IMR-90 (cell line): ENCODE measurements around the gene NRP2. TPM values are rescaled to one million over a fixed set of nuclear protein-coding genes. Genes with fewer than 3 reads are reported as not detected.

Source experiments
- ATAC-seq: fragments of 200-7000 bp; cut with Tn5 transposase; 2 replicates; pipeline ENCODE4 v1.9.1; 2020; ENCODE audit warnings: low read depth, mild to moderate bottlenecking, moderate library complexity
- BruUV-seq: library from RNA; stranded (reverse); fragments of 400-500 nt; replicated peaks from 2 replicates; lab custom pipeline; 2021; lab: Mats Ljungman, UMichigan
- CTCF ChIA-PET: fragments of 300-600 bp; formaldehyde crosslinking; extraction: SDS; loops from one replicate; lab custom pipeline; 2021; ENCODE audit warnings: antibody characterized with exemption; lab: Yijun Ruan, JAX
- POLR2A ChIA-PET: fragments of 300-600 bp; sonication (Branson Sonifier 250); formaldehyde crosslinking; loops from one replicate; lab custom pipeline; 2022; ENCODE audit warnings: antibody characterized with exemption; ENCODE audit not compliant: unreplicated experiment; lab: Charles Lee
- DNase-seq: peaks from one replicate; pipeline ENCODE4 v3.0.0; 2013
- H2AFZ ChIP-seq: replicated peaks from 2 replicates; pipeline ENCODE3; 2013; ENCODE audit warnings: low read length, mild to moderate bottlenecking; ENCODE audit not compliant: poor library complexity
- H2AK5ac ChIP-seq: 2 replicates; pipeline ENCODE4 v1.6.1; 2013; ENCODE audit warnings: low read depth, low read length, inconsistent platforms
- H2AK9ac ChIP-seq: replicated peaks from 2 replicates; pipeline ENCODE3; 2013; ENCODE audit warnings: mild to moderate bottlenecking, low read depth, low read length, moderate library complexity; ENCODE audit not compliant: poor library complexity
- H2BK120ac ChIP-seq: 2 replicates; pipeline ENCODE4 v1.6.1; 2013; ENCODE audit warnings: low read depth, low read length, inconsistent platforms
- H2BK15ac ChIP-seq: 3 replicates; pipeline ENCODE4 v1.6.1; 2013; ENCODE audit warnings: low read depth, low read length, inconsistent platforms
- H2BK20ac ChIP-seq: 2 replicates; pipeline ENCODE4 v1.6.1; 2013; ENCODE audit warnings: low read depth, mild to moderate bottlenecking, inconsistent platforms, low read length, moderate library complexity
- H2BK5ac ChIP-seq: 2 replicates; pipeline ENCODE4 v1.6.1; 2013; ENCODE audit warnings: mild to moderate bottlenecking, low read depth, low read length, inconsistent platforms; ENCODE audit not compliant: poor library complexity, severe bottlenecking
- H3K14ac ChIP-seq: replicated peaks from 2 replicates; pipeline ENCODE4 v1.6.1; 2013; ENCODE audit warnings: low read depth, low read length, inconsistent platforms
- H3K18ac ChIP-seq: 2 replicates; pipeline ENCODE4 v1.6.1; 2013; ENCODE audit warnings: low read depth, low read length, control low read depth
- H3K23ac ChIP-seq: 2 replicates; pipeline ENCODE4 v1.6.1; 2013; ENCODE audit warnings: low read depth, low read length, inconsistent platforms
- H3K27ac ChIP-seq: 2 replicates; pipeline ENCODE4 v1.5.1; 2013; ENCODE audit warnings: mild to moderate bottlenecking, control low read depth, low read length; ENCODE audit not compliant: insufficient read depth
- H3K27me3 ChIP-seq: 2 replicates; pipeline ENCODE4 v1.6.1; 2013; ENCODE audit warnings: low read length; ENCODE audit not compliant: control insufficient read depth, insufficient read depth
- H3K36me3 ChIP-seq: 2 replicates; pipeline ENCODE4 v1.6.1; 2013; ENCODE audit warnings: low read length, mixed read lengths; ENCODE audit not compliant: control insufficient read depth, insufficient read depth
- H3K4ac ChIP-seq: 2 replicates; pipeline ENCODE4 v1.6.1; 2013; ENCODE audit warnings: low read depth, low read length, inconsistent platforms
- H3K4me1 ChIP-seq: 2 replicates; pipeline ENCODE4 v1.6.1; 2013; ENCODE audit warnings: low read length, mixed read lengths; ENCODE audit not compliant: control insufficient read depth, insufficient read depth
- H3K4me2 ChIP-seq: 2 replicates; pipeline ENCODE4 v1.6.1; 2013; ENCODE audit warnings: low read depth, mild to moderate bottlenecking, control low read depth, low read length, moderate library complexity
- H3K4me3 ChIP-seq: 2 replicates; pipeline ENCODE4 v1.5.1; 2013; ENCODE audit warnings: low read depth, mild to moderate bottlenecking, control low read depth, low read length, moderate library complexity; ENCODE audit not compliant: insufficient read depth
- H3K56ac ChIP-seq: 2 replicates; pipeline ENCODE4 v1.6.1; 2013; ENCODE audit warnings: low read length, inconsistent platforms; ENCODE audit not compliant: insufficient read depth; ENCODE audit errors: extremely low read depth
- H3K79me1 ChIP-seq, 2 experiments: 2 replicates each; pipeline ENCODE4 v1.6.1; 2013; ENCODE audit warnings: low read length in 2 of 2, inconsistent platforms in 1 of 2, low read depth in 1 of 2
- H3K9ac ChIP-seq: 2 replicates; pipeline ENCODE4 v1.6.1; 2013; ENCODE audit warnings: low read depth, low read length, control low read depth
- H3K9me1 ChIP-seq: 2 replicates; pipeline ENCODE4 v1.6.1; 2013; ENCODE audit warnings: low read length, inconsistent platforms; ENCODE audit not compliant: insufficient read depth
- H3K9me3 ChIP-seq: 2 replicates; pipeline ENCODE4 v1.6.1; 2013; ENCODE audit warnings: low read length; ENCODE audit not compliant: control insufficient read depth, insufficient read depth
- H4K20me1 ChIP-seq: 2 replicates; pipeline ENCODE4 v1.6.1; 2013; ENCODE audit warnings: low read length, inconsistent platforms; ENCODE audit not compliant: insufficient read depth
- H4K5ac ChIP-seq: 2 replicates; pipeline ENCODE4 v1.6.1; 2013; ENCODE audit warnings: mild to moderate bottlenecking, low read depth, low read length, control low read depth
- H4K8ac ChIP-seq, 2 experiments: 2 replicates each; pipeline ENCODE4 v1.6.1; 2013; ENCODE audit warnings: low read depth in 2 of 2, low read length in 2 of 2, control low read depth in 1 of 2, inconsistent platforms in 1 of 2
- H4K91ac ChIP-seq: 2 replicates; pipeline ENCODE4 v1.6.1; 2013; ENCODE audit warnings: low read depth, low read length, inconsistent platforms; ENCODE audit not compliant: insufficient read depth
- BHLHE40 ChIP-seq: fragments of 150-350 bp; IDR thresholded peaks from 2 replicates; pipeline ENCODE4 v1.6.1; 2016; ENCODE audit warnings: mild to moderate bottlenecking, low read depth, low read length
- FOS ChIP-seq: fragments of 150-350 bp; IDR thresholded peaks from 2 replicates; pipeline ENCODE4 v1.6.1; 2016; ENCODE audit warnings: low read depth, low read length
- MAFK ChIP-seq: IDR thresholded peaks from 2 replicates; pipeline ENCODE4 v1.6.1; 2012; ENCODE audit warnings: low read depth, low read length, improper control_type of control experiment
- RAD21 ChIP-seq: IDR thresholded peaks from 2 replicates; pipeline ENCODE4 v1.6.1; 2012; ENCODE audit warnings: low read length, improper control_type of control experiment
- RFX5 ChIP-seq: IDR thresholded peaks from 2 replicates; pipeline ENCODE4 v1.8.0; 2012; ENCODE audit warnings: low read depth, mild to moderate bottlenecking, low read length, moderate library complexity
- WGBS, 2 experiments: methylation state at CpG; one replicate each; pipeline versions ENCODE4 v1.1.5 to v1.1.7; 2013; ENCODE audit warnings: missing lambda C conversion rate in 2 of 2; ENCODE audit not compliant: insufficient read length in 1 of 2; ENCODE audit errors: extremely low coverage in 2 of 2; 5-methylcytosine and 5-hydroxymethylcytosine counted together
- dilution Hi-C: fragments of 300-500 bp; cut with HindIII; formaldehyde crosslinking; loops from one replicate; pipeline ENCODE4 v1.14.3; 2018; ENCODE audit warnings: low sequenced_read_pairs; ENCODE audit not compliant: unreplicated experiment
- in situ Hi-C: fragments of 300-500 bp; cut with MboI; formaldehyde crosslinking; loops from 3 replicates; pipeline ENCODE4 v1.14.3; 2019; ENCODE audit warnings: low sequenced_read_pairs, inconsistent platforms, mixed read lengths
- intact Hi-C: fragments of 100-400 bp; cut with micrococcal nuclease; formaldehyde crosslinking; loops from 2 replicates; pipeline ENCODE4 v1.10.0; 2022
- polyA plus RNA-seq, 3 experiments: library from polyadenylated mRNA; depleted of rRNA; stranded (reverse); fragments of >200 nt; gene quantifications; 2 replicates each; pipeline ENCODE4 v1.2.3, GENCODE V29; 2012; ENCODE audit warnings: low replicate concordance in 1 of 3
- total RNA-seq: library from RNA; depleted of rRNA; stranded (reverse); fragments of >200 nt; gene quantifications from 2 replicates; pipeline ENCODE4 v1.2.3, GENCODE V29; 2012

Gene NRP2
- total and polyA plus RNA-seq, 2 of the 4 experiments (the other 2 are of a cell fraction): 46.4 to 51.3 TPM

DNA sequence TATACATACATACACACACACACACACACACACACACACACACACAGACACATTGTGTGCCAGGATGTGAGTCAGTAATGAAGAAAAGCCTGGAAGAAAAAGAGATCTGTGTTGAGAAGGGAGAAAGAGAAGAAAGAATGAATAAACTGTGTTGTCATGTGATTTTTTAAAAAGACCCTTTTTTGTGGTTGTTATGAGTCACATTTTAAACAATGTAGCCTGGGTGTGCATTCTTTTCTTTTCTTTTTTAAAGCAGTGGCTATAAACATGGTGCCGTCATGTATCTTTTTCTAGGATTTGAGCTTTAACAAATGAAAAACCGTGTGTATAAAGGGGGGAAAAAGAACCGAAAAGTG lies 87.2 kb downstream of the NRP2 start:
- intact Hi-C loops: loop anchor here (2.0 to 10.0 kb wide), 2 partner anchors 179 to 1505 kb away; no protein-coding TSS in a partner anchor
- H2BK15ac ChIP-seq: no peak overlapping the region; the same call in 2 of the 3 replicates
- POLR2A ChIA-PET: interaction anchor here (0.5 kb wide), 1 partner anchor 28 kb away, joined by 11 read pairs; no protein-coding TSS in a partner anchor

More for the DNA sequence above, 87.2 kb downstream of the NRP2 start:
- BruUV-seq: no TSS peak
- no peak overlapping the region; the same call in 1 of the 2 replicates for H3K4ac ChIP-seq
- no peak overlapping the region for H2AK9ac ChIP-seq
- H3K18ac ChIP-seq: no peak overlapping the region; the same call in 1 of the 2 replicates
- peaks cover 30% of the 10 kb centered on the region for H3K36me3 ChIP-seq
- H4K8ac ChIP-seq: no peak overlapping the region; a peak in 1 of 4 replicates
- no peak overlapping the region for H4K91ac ChIP-seq
- DNase-seq (peak; percentile 94), ATAC-seq (peak; percentile 43)
- no peak overlapping the region for H2BK20ac ChIP-seq
- TF ChIP-seq FOS: peak; percentile 72
- no peak for TF ChIP-seq RAD21
- peak; percentile 69 for TF ChIP-seq BHLHE40
- no peak for TF ChIP-seq RFX5
- 0 out of 2 replicates have a peak, but pooled peaks have one; percentile 1 for TF ChIP-seq MAFK
- H3K4me3 ChIP-seq: no peak overlapping the region
- in situ Hi-C loops: no loop called here
- H2AFZ ChIP-seq: no peak overlapping the region
- H2AK5ac ChIP-seq: no peak overlapping the region
- H3K4me2 ChIP-seq: no peak overlapping the region
- H3K14ac ChIP-seq: no peak overlapping the region
- dilution Hi-C loops: no loop called here
- no CpG with 5 or more reads among the region's 3 CpGs for WGBS, 2 experiments
- H3K79me1 ChIP-seq: no peaks in the 10 kb centered on the region
- no peaks in the 10 kb centered on the region for H3K9me3 ChIP-seq
- no peak overlapping the region for H3K56ac ChIP-seq
- H3K9ac ChIP-seq: no peak overlapping the region
- H3K27me3 ChIP-seq: peaks cover 8% of the 10 kb centered on the region
- peaks cover 30% of the 10 kb centered on the region for H3K4me1 ChIP-seq
- H3K27ac ChIP-seq: no peak overlapping the region; the same call in 1 of the 2 replicates
- peak overlapping the region; percentile 76; the same call in 1 of the 2 replicates for H3K23ac ChIP-seq
- peak overlapping the region; percentile 59 for H2BK5ac ChIP-seq
- H2BK120ac ChIP-seq: no peak overlapping the region
- 0 out of 2 replicates have a peak, but pooled peaks cover 5% of the 10 kb centered on the region for H4K20me1 ChIP-seq
- CTCF ChIA-PET: interaction anchor here (0.6 kb wide), 1 partner anchor 47 kb away, joined by 3 read pairs; no protein-coding TSS in a partner anchor
- no peak overlapping the region; the same call in 1 of the 2 replicates for H4K5ac ChIP-seq
- H3K9me1 ChIP-seq: peaks cover 24% of the 10 kb centered on the region
